Measurements from ENCODE around the gene MSN. TPM values are rescaled to one million over a fixed set of nuclear protein-coding genes. Genes with fewer than 3 reads are reported as not detected.
"Not testable (repeated sequence)": the region's sequence is repeated elsewhere in the genome, so short reads cannot be mapped to it uniquely, and the experiment has no call there.

The MSN gene
- total RNA-seq (ENCODE audit: unreplicated experiment) = 72.3 TPM
- long read RNA-seq, transcript MSN-201 (13 exons, 3,944 nt) = major isoform, 11 of 13 reads
- long read RNA-seq, partial matches to known transcripts = 1 of 13 reads
- long read RNA-seq, other reads (novel, unspliced or antisense) = 1 of 13 reads

DNA sequence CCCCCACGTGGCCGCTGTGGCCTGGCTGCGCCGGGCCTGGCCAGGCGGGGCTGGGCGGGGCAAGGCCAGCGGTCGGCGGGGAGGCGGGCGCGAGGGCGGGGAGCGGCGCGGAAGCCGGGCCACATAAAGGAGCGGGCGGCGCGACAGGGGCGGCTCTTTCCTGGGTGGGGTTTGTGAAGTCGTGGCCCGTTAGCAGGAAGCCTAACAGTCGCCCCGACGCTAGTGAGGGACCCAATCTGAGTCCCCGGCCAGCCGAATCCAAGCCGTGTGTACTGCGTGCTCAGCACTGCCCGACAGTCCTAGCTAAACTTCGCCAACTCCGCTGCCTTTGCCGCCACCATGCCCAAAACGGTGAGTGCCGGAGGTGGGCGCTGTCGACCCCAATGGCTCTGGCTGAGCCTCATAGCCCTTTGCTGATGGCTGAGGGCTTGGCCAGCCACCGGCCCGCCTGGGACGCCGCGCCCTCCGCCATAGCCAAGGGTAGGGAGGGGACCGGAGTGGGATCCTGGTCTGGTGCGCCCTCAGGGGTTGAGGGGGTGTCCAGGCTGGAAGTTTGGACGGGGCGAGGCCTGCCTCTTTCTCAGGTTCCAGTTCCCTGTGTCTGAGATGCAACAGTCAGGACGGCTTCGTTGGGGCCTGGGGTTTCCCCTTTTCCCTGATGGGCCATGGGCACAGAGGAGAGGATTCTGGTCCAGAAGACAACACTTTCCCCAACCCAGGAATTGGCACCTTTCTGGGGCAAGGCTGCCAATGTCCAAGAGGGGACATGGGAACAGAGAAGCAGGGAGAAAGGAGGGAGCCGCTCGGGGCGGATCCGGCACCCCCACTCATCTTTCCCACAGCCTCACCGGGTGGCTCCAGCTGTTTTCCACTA lies at the start of gene MSN:
Gene MSN (plus strand): TSS at position 152 of the 874 bp plus-strand sequence. CDS start 188 bp downstream, at position 340.
- peaks cover 3% of the 10 kb centered on the region for H3K9me3 Mint-ChIP-seq (ENCODE audit: unreplicated experiment)

DNA sequence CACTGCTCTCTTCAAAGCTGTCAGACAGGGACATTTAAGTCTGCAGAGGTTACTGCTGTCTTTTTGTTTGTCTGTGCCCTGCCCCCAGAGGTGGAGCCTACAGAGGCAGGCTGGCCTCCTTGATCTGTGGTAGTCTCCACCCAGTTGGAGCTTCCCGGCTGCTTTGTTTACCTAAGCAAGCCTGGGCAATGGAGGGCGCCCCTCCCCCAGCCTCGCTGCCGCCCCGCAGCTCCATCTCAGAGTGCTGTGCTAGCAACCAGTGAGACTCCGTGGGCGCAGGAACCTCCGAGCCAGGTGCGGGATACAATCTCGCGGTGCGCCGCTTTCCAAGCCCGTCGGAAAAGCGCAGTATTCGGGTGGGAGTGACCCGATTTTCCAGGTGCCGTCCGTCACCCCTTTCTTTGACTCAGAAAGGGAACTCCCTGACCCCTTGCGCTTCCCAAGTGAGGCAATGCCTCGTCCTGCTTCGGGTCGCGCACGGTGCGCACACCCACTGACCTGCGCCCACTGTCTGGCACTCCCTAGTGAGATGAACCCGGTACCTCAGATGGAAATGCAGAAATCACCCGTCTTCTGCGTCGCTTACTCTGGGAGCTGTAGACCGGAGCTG lies 47.3 kb upstream of the MSN start:
- DNase-seq; H3K4me3 Mint-ChIP-seq (ENCODE audit: unreplicated experiment); H3K27me3 Mint-ChIP-seq (ENCODE audit: unreplicated experiment); H3K9me3 Mint-ChIP-seq (ENCODE audit: unreplicated experiment); H3K27ac Mint-ChIP-seq (ENCODE audit: unreplicated experiment); H3K36me3 Mint-ChIP-seq (ENCODE audit: unreplicated experiment); H3K4me1 Mint-ChIP-seq (ENCODE audit: low read depth, unreplicated experiment): not testable (repeated sequence)

More for the DNA sequence above, at the start of gene MSN:
- Mint-ChIP-seq H3K4me1 (ENCODE audit: low read depth, unreplicated experiment) (peaks cover 5% of the 10 kb centered on the region), H3K4me3 (ENCODE audit: unreplicated experiment) (peak within 1 kb of the TSS; percentile 86), H3K27me3 (ENCODE audit: unreplicated experiment) (peaks cover 4% of the 10 kb centered on the region), H3K36me3 (ENCODE audit: unreplicated experiment) (no peaks in the 10 kb centered on the region), H3K27ac (ENCODE audit: unreplicated experiment) (peak within 1 kb of the TSS; percentile 59)
- peak; percentile 51 for DNase-seq
- TF ChIP-seq, protein P1, sequence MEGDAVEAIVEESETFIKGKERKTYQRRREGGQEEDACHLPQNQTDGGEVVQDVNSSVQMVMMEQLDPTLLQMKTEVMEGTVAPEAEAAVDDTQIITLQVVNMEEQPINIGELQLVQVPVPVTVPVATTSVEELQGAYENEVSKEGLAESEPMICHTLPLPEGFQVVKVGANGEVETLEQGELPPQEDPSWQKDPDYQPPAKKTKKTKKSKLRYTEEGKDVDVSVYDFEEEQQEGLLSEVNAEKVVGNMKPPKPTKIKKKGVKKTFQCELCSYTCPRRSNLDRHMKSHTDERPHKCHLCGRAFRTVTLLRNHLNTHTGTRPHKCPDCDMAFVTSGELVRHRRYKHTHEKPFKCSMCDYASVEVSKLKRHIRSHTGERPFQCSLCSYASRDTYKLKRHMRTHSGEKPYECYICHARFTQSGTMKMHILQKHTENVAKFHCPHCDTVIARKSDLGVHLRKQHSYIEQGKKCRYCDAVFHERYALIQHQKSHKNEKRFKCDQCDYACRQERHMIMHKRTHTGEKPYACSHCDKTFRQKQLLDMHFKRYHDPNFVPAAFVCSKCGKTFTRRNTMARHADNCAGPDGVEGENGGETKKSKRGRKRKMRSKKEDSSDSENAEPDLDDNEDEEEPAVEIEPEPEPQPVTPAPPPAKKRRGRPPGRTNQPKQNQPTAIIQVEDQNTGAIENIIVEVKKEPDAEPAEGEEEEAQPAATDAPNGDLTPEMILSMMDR (IDR thresholded peaks at IDR 0.05; ENCODE audit: partially characterized antibody, unreplicated experiment) = no peak

DNA sequence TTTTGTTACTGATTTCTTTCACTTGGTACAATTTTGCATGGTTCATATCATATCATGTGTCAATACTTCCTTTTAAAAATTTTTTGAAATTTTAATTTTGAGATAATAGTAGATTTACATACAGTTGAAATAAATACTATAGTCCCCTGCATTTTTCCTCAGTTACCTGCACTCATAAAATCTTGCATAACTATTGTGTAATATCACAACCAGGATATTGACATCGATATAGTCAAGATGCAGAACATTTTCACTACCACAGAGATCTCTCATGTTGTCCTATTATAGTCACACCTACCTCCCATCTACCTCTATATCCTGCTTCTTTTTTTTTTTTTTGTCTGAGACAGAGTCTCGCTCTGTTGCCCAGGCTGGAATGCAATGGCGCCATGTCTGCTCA lies 36.7 kb upstream of the MSN start:
- no peak for DNase-seq
- H3K36me3 Mint-ChIP-seq (ENCODE audit: unreplicated experiment) = no peaks in the 10 kb centered on the region
- H3K27me3 Mint-ChIP-seq (ENCODE audit: unreplicated experiment) = peaks cover 4% of the 10 kb centered on the region
- H3K9me3 Mint-ChIP-seq (ENCODE audit: unreplicated experiment) = no peaks in the 10 kb centered on the region
- no peak overlapping the region for H3K27ac Mint-ChIP-seq (ENCODE audit: unreplicated experiment)
- TF ChIP-seq, protein P1 (IDR thresholded peaks at IDR 0.05; ENCODE audit: partially characterized antibody, unreplicated experiment) = no peak
- no peaks in the 10 kb centered on the region for H3K4me1 Mint-ChIP-seq (ENCODE audit: low read depth, unreplicated experiment)
- no peak overlapping the region for H3K4me3 Mint-ChIP-seq (ENCODE audit: unreplicated experiment)

DNA sequence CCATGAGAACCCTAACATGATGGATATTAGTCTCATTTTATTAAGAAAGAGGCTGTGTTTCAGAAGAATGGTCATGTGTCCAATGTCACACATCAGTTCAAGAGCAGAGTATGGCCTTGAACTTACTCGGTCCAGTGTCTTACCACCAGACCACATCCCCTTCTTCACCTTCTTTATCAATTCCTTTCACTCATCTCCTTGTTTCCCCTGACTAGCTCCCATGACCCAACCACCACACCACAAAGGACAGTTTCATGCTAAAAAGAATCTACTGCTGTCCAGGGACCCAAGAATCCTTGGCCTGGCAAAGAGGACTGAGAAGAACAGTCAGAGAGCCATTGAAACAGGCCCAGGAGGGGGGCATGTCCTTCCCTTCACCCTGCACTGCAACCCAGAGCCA lies 33.6 kb upstream of the MSN start:
- Mint-ChIP-seq H3K4me3 (ENCODE audit: unreplicated experiment) (no peak overlapping the region), H3K27ac (ENCODE audit: unreplicated experiment) (no peak overlapping the region), H3K9me3 (ENCODE audit: unreplicated experiment) (no peaks in the 10 kb centered on the region), H3K27me3 (ENCODE audit: unreplicated experiment) (peaks cover 4% of the 10 kb centered on the region), H3K36me3 (ENCODE audit: unreplicated experiment) (no peaks in the 10 kb centered on the region), H3K4me1 (ENCODE audit: low read depth, unreplicated experiment) (no peaks in the 10 kb centered on the region)
- TF ChIP-seq, protein P1 (IDR thresholded peaks at IDR 0.05; ENCODE audit: partially characterized antibody, unreplicated experiment) = no peak
- DNase-seq = no peak

DNA sequence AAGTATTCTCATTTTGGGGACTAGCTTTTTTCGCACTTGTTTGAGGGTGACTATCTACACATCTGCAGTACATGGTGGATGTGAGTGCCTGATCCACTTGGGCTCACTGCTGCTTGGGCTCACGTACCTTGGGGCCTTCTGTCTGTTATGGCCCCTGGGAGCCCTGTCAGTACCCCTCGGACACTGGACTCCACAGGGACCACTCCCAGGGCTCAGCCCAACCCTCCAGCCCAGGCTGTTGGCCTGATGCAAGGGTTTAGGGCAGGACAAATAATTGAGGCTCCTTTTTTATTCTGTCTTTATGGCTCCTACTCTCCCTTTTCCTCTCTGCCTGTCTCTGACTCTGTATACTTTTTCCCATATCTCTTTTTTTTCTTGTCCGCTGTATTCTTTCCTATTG lies 32.7 kb upstream of the MSN start:
- Mint-ChIP-seq H3K27me3 (ENCODE audit: unreplicated experiment) (peaks cover 4% of the 10 kb centered on the region), H3K4me1 (ENCODE audit: low read depth, unreplicated experiment) (no peaks in the 10 kb centered on the region), H3K27ac (ENCODE audit: unreplicated experiment) (no peak overlapping the region), H3K36me3 (ENCODE audit: unreplicated experiment) (no peaks in the 10 kb centered on the region), H3K9me3 (ENCODE audit: unreplicated experiment) (no peaks in the 10 kb centered on the region), H3K4me3 (ENCODE audit: unreplicated experiment) (no peak overlapping the region)
- DNase-seq = no peak
- TF ChIP-seq, protein P1 (IDR thresholded peaks at IDR 0.05; ENCODE audit: partially characterized antibody, unreplicated experiment) = no peak

Measured in glutamatergic neuron (in vitro differentiated cells).